Measurements from ENCODE around the gene HSD17B7. TPM values are rescaled to one million over a fixed set of nuclear protein-coding genes. Genes with fewer than 3 reads are reported as not detected.

Gene HSD17B7
- total RNA-seq: 33.6 and 41.7 TPM in 2 replicates

GRCh38 chr1:162790303-162790984, at the start of gene HSD17B7:
HSD17B7 (plus strand) TSS chr1:162790702; CDS start chr1:162790801, 99 bp downstream.

GRCh38 chr1:162861101-162861500, 70.6 kb downstream of the HSD17B7 start, which contains the start of gene CCDC190:
CCDC190 (minus strand) TSS chr1:162861175; CDS start chr1:162859646, 1,529 bp downstream.

Other genes with a start within 250 kb of the HSD17B7 start
- gene UAP1, start 229.0 kb upstream of the HSD17B7 start, total RNA-seq: 112 and 121 TPM in 2 replicates
- 80.9 and 83.7 TPM in 2 replicates for gene DDR2, start 158.2 kb upstream of the HSD17B7 start, total RNA-seq
- gene CCDC190, start 70.5 kb downstream of the HSD17B7 start, total RNA-seq: 0.89 and 1.7 TPM in 2 replicates

All from bronchus fibroblast of lung (primary cell).